ENCODE results near the gene ATG2A. TPM values are rescaled to one million over a fixed set of nuclear protein-coding genes. Genes with fewer than 3 reads are reported as not detected.

The ATG2A gene
- total and polyA plus RNA-seq, 2 donors (not counting 3 experiments of a cell fraction or from before 2014, with no cell fraction given) = 13.4 to 24.3 TPM

- H3K27ac ChIP-seq (ENCODE audit: insufficient read depth, low read depth, low read length) = no peak overlapping the region
- dilution Hi-C loops (cut with MboI; ENCODE audit: extremely low pct_ligation_motif_present, low sequenced_read_pairs) = no loop called here
- no peaks in the 10 kb centered on the region for H4K20me1 ChIP-seq (replicated peaks; ENCODE audit: control insufficient read depth, extremely low read depth, insufficient read depth, low read length)
- H2AFZ ChIP-seq (ENCODE audit: low read depth, low read length) = no peak overlapping the region
- ChIA-PET CTCF (interaction anchor here (2.4 kb wide), 1 partner anchor 14 kb away, joined by 7 read pairs; no protein-coding TSS in a partner anchor), POLR2A (no interaction called here)
- H3K9me3 ChIP-seq (replicated peaks; ENCODE audit: control insufficient read depth, insufficient read depth, low read length) = no peaks in the 10 kb centered on the region
- H3K9me1 ChIP-seq (replicated peaks; ENCODE audit: control insufficient read depth, extremely low read depth, insufficient read depth, low read length) = no peaks in the 10 kb centered on the region
- intact Hi-C loops (cut with micrococcal nuclease) = no loop called here
- DNase-seq (ENCODE audit: low read depth, low spot score) (no peak), FAIRE-seq (no peak)
- BruUV-seq (replicated peaks) = no TSS peak
- no peaks in the 10 kb centered on the region for H3K79me2 ChIP-seq (ENCODE audit: control insufficient read depth, insufficient read depth, low read length)
- H3K27me3 ChIP-seq (ENCODE audit: control insufficient read depth in 2 of 2, insufficient read depth in 2 of 2, low read length in 2 of 2) = no peaks in the 10 kb centered on the region
- H3K4me3 ChIP-seq (replicated peaks in 1 of 3; ENCODE audit: insufficient read depth in 1 of 3, low read depth in 1 of 3, low read length in 3 of 3) = no peak overlapping the region
- H3K4me2 ChIP-seq (ENCODE audit: insufficient read depth, low read length) = no peak overlapping the region
- peaks cover 20% of the 10 kb centered on the region for H3K4me1 ChIP-seq (ENCODE audit: control insufficient read depth, extremely low read depth, insufficient read depth, low read length)
- TF ChIP-seq JUN (IDR thresholded peaks at IDR 0.05; ENCODE audit: borderline replicate concordance, insufficient read depth, insufficient read length, low read depth) (no peak), EZH2 (IDR thresholded peaks at IDR 0.05; ENCODE audit: borderline replicate concordance, low read depth, low read length, severe bottlenecking) (no peak), POLR2A (IDR thresholded peaks at IDR 0.05; ENCODE audit: low read depth, low read length) (no peak), POLR2AphosphoS5 (IDR thresholded peaks at IDR 0.05; ENCODE audit: insufficient read depth, low read depth, low read length) (no peak), CTCF (IDR thresholded peaks at IDR 0.05; ENCODE audit: extremely low read depth in 1 of 2, insufficient read depth in 1 of 2, low read depth in 1 of 2, low read length in 2 of 2) (no peak), MAX (IDR thresholded peaks at IDR 0.05; ENCODE audit: insufficient read depth, insufficient read length) (no peak), FOS (IDR thresholded peaks at IDR 0.05; ENCODE audit: borderline replicate concordance, insufficient read depth, low read length) (no peak), GATA2 (IDR thresholded peaks at IDR 0.05; ENCODE audit: insufficient read depth, insufficient read length, low read depth, low read length) (no peak), MYC (IDR thresholded peaks at IDR 0.05; ENCODE audit: low read depth, low read length) (no peak)
- no peaks in the 10 kb centered on the region for H3K36me3 ChIP-seq (ENCODE audit: control insufficient read depth in 2 of 2, extremely low read depth in 1 of 2, insufficient read depth in 2 of 2, low read length in 2 of 2)
- H3K9ac ChIP-seq (replicated peaks; ENCODE audit: extremely low read depth, insufficient read depth, low read length) = no peak overlapping the region
Observed at GRCh38 chr11:64883575-64883974, 33.4 kb downstream of the ATG2A start.
